Measurements from ENCODE around the gene GID4. TPM values are rescaled to one million over a fixed set of nuclear protein-coding genes. Genes with fewer than 3 reads are reported as not detected.

Gene GID4
- total and polyA plus RNA-seq, 2 of the 4 experiments (the other 2 are of a cell fraction) = 3.9 to 5.6 TPM

- ATAC-seq (ENCODE audit: low read depth) (no peak), DNase-seq (no peak)
- no peak overlapping the region for H3K56ac ChIP-seq (ENCODE audit: extremely low read depth, insufficient read depth, low read length)
- H3K4me2 ChIP-seq (ENCODE audit: low read depth, low read length) = no peak overlapping the region
- BruUV-seq (replicated peaks) = no TSS peak
- H3K4ac ChIP-seq (ENCODE audit: low read depth, low read length) = no peak overlapping the region
- TF ChIP-seq ELK1 (IDR thresholded peaks at IDR 0.05; ENCODE audit: borderline replicate concordance, low read depth, low read length) (no peak), SMC3 (IDR thresholded peaks at IDR 0.05; ENCODE audit: low read depth, low read length) (no peak)
- ChIA-PET POLR2A (ENCODE audit: unreplicated experiment) (no interaction called here), CTCF (interaction anchor here (0.9 kb wide), 1 partner anchor 9 kb away, joined by 3 read pairs; no protein-coding TSS in a partner anchor)
- no peaks in the 10 kb centered on the region for H3K27me3 ChIP-seq (ENCODE audit: control insufficient read depth, insufficient read depth, low read length)
- H4K8ac ChIP-seq (ENCODE audit: low read depth in 2 of 2, low read length in 2 of 2) = no peak overlapping the region
- H2AFZ ChIP-seq (replicated peaks; ENCODE audit: low read length, poor library complexity) = no peak overlapping the region
- H2BK5ac ChIP-seq (ENCODE audit: low read depth, low read length, poor library complexity, severe bottlenecking) = no peak overlapping the region
- in situ Hi-C loops (cut with MboI; ENCODE audit: low sequenced_read_pairs) = no loop called here
- intact Hi-C loops (cut with micrococcal nuclease) = no loop called here
- H3K79me1 ChIP-seq (ENCODE audit: low read depth in 1 of 2, low read length in 2 of 2) = peaks cover 0 to 6% of the 10 kb centered on the region in 2 experiments; a peak in 1 of 4 replicates
- no peak overlapping the region for H2BK20ac ChIP-seq (ENCODE audit: low read depth, low read length)
- H3K9me1 ChIP-seq (ENCODE audit: insufficient read depth, low read length) = peaks cover 4% of the 10 kb centered on the region; the same call in 1 of the 2 replicates
- dilution Hi-C loops (cut with HindIII; ENCODE audit: low sequenced_read_pairs, unreplicated experiment) = no loop called here
- no peak overlapping the region for H2BK15ac ChIP-seq (ENCODE audit: low read depth, low read length)
- H4K91ac ChIP-seq (ENCODE audit: insufficient read depth, low read depth, low read length) = no peak overlapping the region
- no peak overlapping the region for H4K5ac ChIP-seq (ENCODE audit: low read depth, low read length)
- no peak overlapping the region for H3K27ac ChIP-seq (ENCODE audit: insufficient read depth, low read length)
- H3K14ac ChIP-seq (replicated peaks; ENCODE audit: low read depth, low read length) = no peak overlapping the region
- H3K18ac ChIP-seq (ENCODE audit: low read depth, low read length) = no peak overlapping the region
- no peak overlapping the region for H3K4me3 ChIP-seq (ENCODE audit: insufficient read depth, low read depth, low read length)
- no peak overlapping the region for H3K23ac ChIP-seq (ENCODE audit: low read depth, low read length)
- H2AK5ac ChIP-seq (ENCODE audit: low read depth, low read length) = no peak overlapping the region
- H2AK9ac ChIP-seq (replicated peaks; ENCODE audit: low read depth, low read length, poor library complexity) = no peak overlapping the region
- H4K20me1 ChIP-seq (ENCODE audit: insufficient read depth, low read length) = no peaks in the 10 kb centered on the region
- H3K36me3 ChIP-seq (ENCODE audit: control insufficient read depth, insufficient read depth, low read length) = peaks cover 16% of the 10 kb centered on the region
- H3K4me1 ChIP-seq (ENCODE audit: control insufficient read depth, insufficient read depth, low read length) = no peaks in the 10 kb centered on the region
- no peak overlapping the region for H2BK120ac ChIP-seq (ENCODE audit: low read depth, low read length)
- no peaks in the 10 kb centered on the region for H3K9me3 ChIP-seq (ENCODE audit: control insufficient read depth, insufficient read depth, low read length)
- H3K9ac ChIP-seq (ENCODE audit: low read depth, low read length) = no peak overlapping the region
- no CpG with 5 or more reads among the region's 2 CpGs for whole genome bisulfite sequencing, 2 experiments (ENCODE audit: extremely low coverage in 2 of 2, insufficient read length in 1 of 2)
Measured at GRCh38 chr17:18019838-18020154, 19.4 kb upstream of the GID4 start.

All from IMR-90 (cell line).